ENCODE measurements around the gene TFR2.

Gene TFR2

GRCh38 chr7:100574362-100575205, 66.8 kb downstream of the TFR2 start:
- FAIRE-seq (no peak), DNase-seq (ENCODE audit: insufficient read length, low spot score) (no peak)

- DNase-seq (ENCODE audit: insufficient read length, low spot score) (no peak), FAIRE-seq (no peak)
These were observed 67.5 kb downstream of the TFR2 start, which contains the start of gene SAP25 for GRCh38 chr7:100573691-100574361. Gene SAP25, minus strand, starts transcription at chr7:100573900. Its CDS starts 158 bp downstream, at chr7:100573742.

- DNase-seq (ENCODE audit: insufficient read length, low spot score) (no peak), FAIRE-seq (no peak)
These were observed 68.2 kb downstream of the TFR2 start for GRCh38 chr7:100572949-100573675.

- FAIRE-seq (no peak), DNase-seq (ENCODE audit: insufficient read length, low spot score) (no peak)
These were observed 68.9 kb downstream of the TFR2 start for GRCh38 chr7:100572281-100572948.

- FAIRE-seq (no peak), DNase-seq (ENCODE audit: insufficient read length, low spot score) (no peak)
These were observed 69.6 kb downstream of the TFR2 start for GRCh38 chr7:100571829-100572116.

GRCh38 chr7:100570954-100571828, 70.2 kb downstream of the TFR2 start:
- no peak for DNase-seq (ENCODE audit: insufficient read length, low spot score)
- no peak for FAIRE-seq

All from HTR-8/SVneo (cell line).